Measurements from ENCODE around the gene ERF. TPM values are rescaled to one million over a fixed set of nuclear protein-coding genes. Genes with fewer than 3 reads are reported as not detected.

The ERF gene
- polyA plus RNA-seq, 1 of the 3 experiments (the other 2 are of a cell fraction), result 89.6 TPM

- Histone ChIP-seq H3K9ac (peak overlapping the region; percentile 77), H3K27ac (ENCODE audit: low read depth in 2 of 2, low read length in 1 of 2) (peak overlapping the region; percentile 77 to 90; a peak in 3 of 4 replicates), H3K79me2 (ENCODE audit: insufficient read depth) (peaks cover 87% of the 10 kb centered on the region), H3K4me1 (ENCODE audit: control insufficient read depth in 1 of 2, insufficient read depth in 2 of 2, low read depth in 1 of 2, low read length in 1 of 2) (peaks cover 9 to 28% of the 10 kb centered on the region in 2 experiments; a peak in 2 of 4 replicates), H3K4me3 (ENCODE audit: low read depth in 2 of 2, low read length in 1 of 2) (peak overlapping the region; percentile 80 to 99), H3K27me3 (ENCODE audit: insufficient read depth) (no peaks in the 10 kb centered on the region), H3K9me2 (no peaks in the 10 kb centered on the region), H3K4me2 (peak overlapping the region; percentile 89), H4K20me1 (ENCODE audit: insufficient read depth) (no peaks in the 10 kb centered on the region), H2AFZ (ENCODE audit: low read depth) (peak overlapping the region; percentile 77), H3F3A (replicated peaks; ENCODE audit: insufficient read depth) (peaks cover 12% of the 10 kb centered on the region), H3K9me3 (no peaks in the 10 kb centered on the region), H3K36me3 (replicated peaks in 1 of 2; ENCODE audit: control insufficient read depth in 1 of 2, insufficient read depth in 2 of 2, low read length in 1 of 2) (peaks cover 14 to 18% of the 10 kb centered on the region in 2 experiments)
- 12% methylated on average over 62 of the region's 79 CpGs for WGBS (ENCODE audit: low lambda C conversion rate)
- peak; percentile 86 for DNase-seq
- POLR2A ChIA-PET, result interaction anchor here (1.0 to 1.2 kb wide), 2 partner anchors 11 to 17 kb away, joined by 3 read pairs; no protein-coding TSS in a partner anchor
- TF ChIP-seq IRF3 (IDR thresholded peaks at IDR 0.05; ENCODE audit: low read depth, low read length), result no peak
- no peak for TF ChIP-seq RAD21 (IDR thresholded peaks at IDR 0.05; ENCODE audit: low read length)
- no peak for TF ChIP-seq TCF12 (IDR thresholded peaks at IDR 0.05)
- TF ChIP-seq TAF1 (IDR thresholded peaks at IDR 0.05; ENCODE audit: borderline replicate concordance, low read depth, low read length), result no peak
- TF ChIP-seq RFX5 (IDR thresholded peaks at IDR 0.05; ENCODE audit: low read length), result no peak
- no peak for TF ChIP-seq CTCF (IDR thresholded peaks at IDR 0.05)
- no peak for TF ChIP-seq EZH2phosphoT487 (IDR thresholded peaks at IDR 0.05; ENCODE audit: borderline replicate concordance, low read depth)
- no peak for TF ChIP-seq USF2 (IDR thresholded peaks at IDR 0.05; ENCODE audit: borderline replicate concordance, low read depth, low read length)
- no peak for TF ChIP-seq NFIC (IDR thresholded peaks at IDR 0.05; ENCODE audit: borderline replicate concordance)
- no peak for TF ChIP-seq FOSL2 (IDR thresholded peaks at IDR 0.05; ENCODE audit: borderline replicate concordance, low read depth)
- TF ChIP-seq CHD2 (IDR thresholded peaks at IDR 0.05; ENCODE audit: low read length, partially characterized antibody), result no peak
- TF ChIP-seq YY1 (IDR thresholded peaks at IDR 0.05; ENCODE audit: low read depth), result no peak
- TF ChIP-seq POLR2AphosphoS5 (IDR thresholded peaks at IDR 0.05; ENCODE audit: low read depth, low read length), result no peak
- no peak for TF ChIP-seq GABPA (IDR thresholded peaks at IDR 0.05; ENCODE audit: low read depth)
- no peak for TF ChIP-seq MEF2A (IDR thresholded peaks at IDR 0.05; ENCODE audit: borderline replicate concordance, low read depth)
- TF ChIP-seq EP300 (IDR thresholded peaks at IDR 0.05; ENCODE audit: borderline replicate concordance in 1 of 2, low read depth in 1 of 2, low read length in 1 of 2), result no peak
- TF ChIP-seq FOXM1 (IDR thresholded peaks at IDR 0.05; ENCODE audit: low read depth), result no peak
- no peak for TF ChIP-seq ZBTB33 (IDR thresholded peaks at IDR 0.05; ENCODE audit: borderline replicate concordance, low read depth)
- no peak for TF ChIP-seq MXI1 (IDR thresholded peaks at IDR 0.05; ENCODE audit: low read depth, low read length)
- no peak for TF ChIP-seq RXRA (IDR thresholded peaks at IDR 0.05; ENCODE audit: borderline replicate concordance, low read depth)
- CTCF ChIA-PET, result interaction anchor here (0.7 to 1.8 kb wide), 7 partner anchors 23 to 115 kb away, joined by 3 to 5 read pairs (median 3); no protein-coding TSS in a partner anchor
These were observed 38.0 kb downstream of the ERF start for GRCh38 chr19:42216653-42217519.

Measured in SK-N-SH (cell line).